GM04504 (cell line): ENCODE results near the gene DHRS7B.
"Not testable (repeated sequence)": the region's sequence is repeated elsewhere in the genome, so short reads cannot be mapped to it uniquely, and the experiment has no call there.

Source experiments
- DNase-seq: peaks from one replicate; pipeline ENCODE4 v3.0.0-alpha.2; 2012; ENCODE audit warnings: low read depth

Gene DHRS7B

DNA sequence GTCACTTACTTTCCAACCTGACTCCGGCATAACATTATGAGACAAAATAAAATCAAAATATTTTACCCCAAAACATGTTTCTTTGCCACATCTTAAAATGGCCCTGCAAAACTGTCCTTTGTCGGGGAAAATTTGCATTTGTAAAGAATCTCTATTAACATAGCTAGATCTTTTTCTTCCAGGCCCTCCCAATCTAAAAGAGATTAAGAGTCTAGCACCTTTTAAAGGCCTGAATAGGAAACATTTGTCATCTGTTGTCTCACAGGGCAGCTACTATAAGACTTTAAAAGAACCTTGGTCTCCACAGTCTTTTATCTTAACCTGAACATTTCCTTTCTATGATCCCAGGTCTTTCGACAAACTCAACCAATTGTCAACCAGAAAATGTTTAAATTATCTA is 18.1 kb upstream of the DHRS7B start:
- no peak for DNase-seq

DNA sequence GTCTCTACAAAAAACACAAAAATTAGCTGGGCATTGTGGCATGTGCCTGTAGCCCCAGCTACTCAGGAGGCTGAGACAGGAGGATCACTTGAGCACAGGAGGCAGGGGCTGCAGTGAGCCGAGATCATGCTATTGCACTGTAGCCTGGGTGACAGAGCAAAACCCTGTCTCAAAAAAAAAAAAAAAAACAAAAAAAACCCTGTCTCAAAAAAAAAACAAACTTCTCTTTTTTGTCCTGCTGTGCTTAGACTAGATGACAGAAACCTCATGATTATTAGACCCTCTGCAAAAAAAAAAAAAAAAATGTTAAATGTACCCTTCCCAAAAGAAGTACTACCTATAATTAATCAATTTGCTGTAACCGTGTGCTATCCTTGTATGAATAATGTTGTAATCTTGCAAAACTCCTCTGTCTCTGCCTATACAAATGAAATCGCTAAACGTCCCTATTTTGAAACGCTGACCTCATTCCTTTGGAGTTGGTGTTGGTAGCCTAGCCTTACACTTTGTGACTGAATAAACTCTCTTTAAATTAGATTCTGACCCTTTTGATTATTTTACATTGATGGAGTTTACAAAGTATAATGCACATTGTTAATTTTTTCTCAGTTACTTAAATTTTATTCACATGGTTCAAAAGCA is 13.6 kb upstream of the DHRS7B start:
- DNase-seq = no peak

DNA sequence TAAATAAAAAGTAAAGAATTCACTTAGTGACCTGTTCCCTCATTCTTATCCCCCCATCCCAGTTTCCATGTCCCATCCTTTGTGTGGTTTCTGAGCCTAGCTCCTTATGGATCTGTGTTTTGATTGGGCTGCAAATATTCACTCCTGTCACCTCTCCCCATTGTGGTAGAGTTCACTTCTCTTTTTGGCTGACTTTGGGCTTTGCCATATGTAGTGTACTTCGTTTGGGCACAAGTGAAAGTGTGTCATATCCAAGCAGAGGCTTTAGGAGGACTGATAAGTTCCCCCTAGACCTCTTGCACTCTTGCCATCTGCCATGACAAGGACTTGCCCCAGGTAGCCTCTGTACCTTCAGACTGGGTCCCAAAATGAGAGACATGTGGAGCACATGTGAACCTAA is 13.0 kb upstream of the DHRS7B start:
- DNase-seq = no peak

DNA sequence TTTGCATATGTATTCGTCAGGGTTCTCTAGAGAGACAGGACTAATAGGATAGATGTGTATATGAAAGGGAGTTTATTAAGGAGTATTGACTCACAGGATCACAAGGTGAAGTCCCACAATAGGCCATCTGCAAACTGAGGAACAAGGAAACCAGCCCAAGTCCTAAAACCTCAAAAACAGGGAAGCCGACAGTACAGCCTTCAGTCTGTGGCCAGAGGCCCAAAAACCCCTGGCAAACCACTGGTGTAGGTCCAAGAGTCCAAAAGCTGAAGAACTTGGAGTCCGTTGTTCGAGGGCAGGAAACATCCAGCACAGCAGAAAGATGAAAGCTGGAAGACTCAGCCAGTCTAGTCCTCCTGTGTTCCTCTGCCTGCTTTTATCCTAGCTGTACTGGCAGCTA is 12.0 kb upstream of the DHRS7B start:
- DNase-seq = not testable (repeated sequence)

DNA sequence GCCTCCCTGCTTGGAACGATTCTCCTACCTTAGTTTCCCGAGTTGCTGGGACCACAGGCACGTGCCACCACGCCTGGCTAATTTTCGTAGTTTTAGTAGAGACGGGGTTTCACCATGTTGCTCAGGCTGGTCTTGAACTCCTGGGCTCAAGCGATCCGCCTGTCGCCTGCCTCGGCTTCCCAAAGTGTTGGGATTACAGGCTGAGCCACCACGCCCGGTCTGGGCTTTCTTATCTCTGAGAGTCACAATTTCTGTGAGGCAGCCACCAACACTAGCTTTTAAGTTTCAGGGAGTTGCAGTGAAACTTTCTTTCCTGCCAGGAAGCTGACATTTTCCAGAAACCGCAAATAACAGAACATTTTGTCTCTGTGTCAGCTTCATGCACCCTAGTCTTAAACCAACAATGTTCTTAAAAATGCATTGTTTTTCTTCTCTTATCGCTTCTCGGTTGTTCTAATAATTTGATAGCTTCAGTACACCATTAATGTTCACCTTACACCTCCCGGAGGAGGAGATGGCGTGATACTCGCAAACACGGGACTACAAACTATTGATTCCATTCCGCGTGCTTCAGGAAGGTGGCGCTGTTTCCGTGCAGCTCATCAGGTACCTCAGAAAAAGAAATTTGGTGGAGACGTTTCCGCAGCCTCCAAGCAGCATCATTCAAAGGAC is 7.4 kb upstream of the DHRS7B start:
- peak; percentile 33 for DNase-seq

DNA sequence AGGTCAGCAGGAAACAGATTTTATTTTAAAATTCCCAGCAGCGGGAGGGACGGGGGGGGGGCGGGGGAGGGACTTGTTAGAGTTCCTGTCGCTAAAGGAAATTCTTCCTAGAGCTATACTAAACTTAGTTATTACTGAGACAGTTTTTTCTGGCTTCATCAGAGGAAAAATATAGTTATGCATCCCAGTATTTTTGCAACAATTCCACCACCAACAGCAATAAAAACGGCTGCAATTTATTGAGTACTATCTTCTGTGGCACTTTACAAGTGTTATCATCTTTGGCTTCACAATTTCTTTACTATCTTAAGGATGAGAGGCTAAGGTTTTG is 6.9 kb upstream of the DHRS7B start:
- DNase-seq = no peak

DNA sequence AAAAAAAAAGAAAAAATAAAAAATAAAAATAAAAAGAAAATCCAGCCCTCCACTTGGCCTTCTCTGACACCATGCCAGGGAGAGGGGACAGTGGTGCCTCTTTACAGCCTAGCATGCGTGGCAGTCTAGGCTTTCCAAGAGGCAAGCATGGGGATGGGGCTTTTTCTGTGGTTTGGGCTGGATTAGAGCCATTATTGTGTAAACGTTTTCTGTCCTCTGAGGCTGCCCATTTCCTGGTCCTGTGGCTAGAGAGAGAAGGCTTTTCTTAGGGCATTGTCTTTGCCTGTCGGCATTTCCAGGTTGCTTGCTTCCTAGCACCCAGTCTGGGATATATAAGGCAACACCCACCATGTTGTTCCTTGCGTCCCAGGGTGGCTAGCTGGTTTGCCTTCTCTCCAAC is 2.7 kb upstream of the DHRS7B start:
- DNase-seq = no peak

DNA sequence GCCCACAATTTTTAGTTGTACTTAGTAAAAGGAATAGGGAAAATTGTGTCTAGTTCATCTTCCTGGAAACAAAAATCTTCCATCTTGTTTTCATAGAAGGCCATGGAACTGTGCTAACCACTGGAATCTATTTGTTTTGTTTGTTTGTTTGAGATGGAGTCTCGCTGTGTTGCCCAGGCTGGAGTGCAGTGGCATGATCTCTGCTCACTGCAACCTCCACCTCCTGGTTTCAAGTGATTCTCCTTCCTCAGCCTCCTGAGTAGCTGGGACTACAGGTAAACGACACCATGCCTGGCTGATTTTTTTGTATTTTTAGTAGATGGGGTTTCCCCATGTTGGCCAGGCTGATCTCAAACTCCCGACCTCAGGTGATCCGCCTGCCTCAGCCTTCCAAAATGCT is 2.2 kb upstream of the DHRS7B start:
- not testable (repeated sequence) for DNase-seq

DNA sequence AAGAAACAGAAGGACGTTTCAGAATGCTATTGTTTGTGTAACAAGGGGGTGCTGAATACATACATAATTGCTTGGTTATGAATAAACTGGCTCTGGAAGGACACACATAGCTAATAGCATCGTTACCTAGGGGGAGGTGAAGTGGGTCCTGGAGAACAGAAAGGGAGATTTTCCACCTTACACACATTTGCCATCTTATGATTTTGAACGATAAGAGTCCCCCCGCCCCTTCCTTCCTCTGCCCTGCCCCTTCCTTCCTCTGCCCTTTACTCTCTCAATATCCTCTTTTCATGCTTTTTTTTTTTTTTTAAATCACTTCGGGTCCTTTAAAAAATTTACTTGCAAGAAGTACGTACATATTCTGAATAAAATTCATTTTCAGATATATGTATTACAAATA is 902 bp upstream of the DHRS7B start:
- no peak for DNase-seq

DNA sequence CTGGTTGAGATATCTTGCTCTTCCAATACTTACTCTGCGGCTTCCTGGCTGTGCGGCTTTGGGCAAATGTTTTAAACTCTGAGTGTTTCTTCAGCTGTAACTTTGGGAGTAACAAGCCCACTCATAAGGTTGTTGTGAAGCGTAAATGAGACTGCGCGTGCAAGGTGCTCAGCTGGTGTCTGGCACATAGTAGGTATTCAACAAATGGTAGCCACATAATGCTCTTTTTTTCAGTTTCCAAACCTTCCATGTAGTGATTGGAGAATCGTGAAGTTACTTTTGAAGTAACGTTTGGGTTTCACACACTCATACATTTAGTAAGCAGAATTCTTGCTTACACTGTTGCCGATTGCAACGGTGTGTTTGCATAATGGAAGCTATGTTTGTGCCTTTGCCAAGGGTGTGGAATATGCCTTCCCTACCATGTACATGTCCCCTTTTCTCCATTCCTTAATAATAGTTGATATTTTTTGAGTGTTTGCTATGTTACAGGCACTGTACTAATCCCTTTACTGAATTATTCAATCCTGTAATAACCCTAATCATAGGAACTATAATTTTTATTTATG is 829 bp downstream of the DHRS7B start:
- no peak for DNase-seq

DNA sequence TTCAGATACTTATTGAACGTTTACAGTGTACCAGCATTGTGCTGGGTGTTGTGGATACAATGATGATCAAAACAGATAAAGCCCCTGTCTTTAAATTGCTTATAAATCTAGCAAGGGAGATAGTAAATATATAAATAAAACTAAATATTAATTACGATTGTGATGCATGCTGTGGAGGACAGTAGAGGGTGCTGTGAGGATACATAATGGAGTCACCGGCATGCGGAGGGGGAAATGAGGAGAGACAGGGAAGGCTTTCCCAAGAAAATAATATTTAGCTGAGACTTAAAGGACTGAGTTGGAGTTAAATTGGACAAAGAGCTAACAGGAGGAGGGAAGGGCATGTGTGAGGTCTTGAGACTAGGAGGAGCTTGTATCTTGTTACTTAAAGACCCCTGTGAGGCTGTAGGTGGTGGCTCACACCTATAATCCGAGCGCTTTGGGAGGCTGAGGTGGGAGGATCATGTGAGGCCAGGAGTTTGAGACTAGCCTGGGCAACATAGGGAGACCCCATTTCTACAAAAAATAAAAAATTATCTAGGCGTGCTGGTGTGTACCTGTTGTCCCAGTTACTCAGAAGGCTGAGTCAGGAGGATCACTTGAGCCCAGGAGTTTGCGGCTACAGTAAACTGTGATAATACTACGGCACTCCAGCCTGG is 2.4 kb downstream of the DHRS7B start:
- peak; percentile 50 for DNase-seq

DNA sequence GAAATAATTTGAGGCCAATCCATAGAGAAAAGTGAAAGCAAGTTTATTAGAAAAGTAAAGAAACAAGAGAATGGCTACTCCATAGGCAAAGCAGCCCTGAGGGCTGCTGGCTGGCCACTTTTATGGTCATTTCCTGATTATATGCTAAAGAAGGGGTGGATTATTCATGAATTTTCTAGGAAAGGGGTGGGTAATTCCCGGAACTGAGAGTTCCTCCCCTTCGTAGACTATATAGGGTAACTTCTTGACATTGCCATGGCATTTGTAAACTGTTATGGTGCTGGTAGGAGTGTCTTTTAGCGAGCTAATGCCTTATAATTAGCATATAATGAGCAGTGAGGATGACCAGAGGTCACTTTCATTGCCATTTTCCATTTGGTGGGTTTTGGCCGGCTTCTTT is 4.4 kb downstream of the DHRS7B start:
- no peak for DNase-seq

DNA sequence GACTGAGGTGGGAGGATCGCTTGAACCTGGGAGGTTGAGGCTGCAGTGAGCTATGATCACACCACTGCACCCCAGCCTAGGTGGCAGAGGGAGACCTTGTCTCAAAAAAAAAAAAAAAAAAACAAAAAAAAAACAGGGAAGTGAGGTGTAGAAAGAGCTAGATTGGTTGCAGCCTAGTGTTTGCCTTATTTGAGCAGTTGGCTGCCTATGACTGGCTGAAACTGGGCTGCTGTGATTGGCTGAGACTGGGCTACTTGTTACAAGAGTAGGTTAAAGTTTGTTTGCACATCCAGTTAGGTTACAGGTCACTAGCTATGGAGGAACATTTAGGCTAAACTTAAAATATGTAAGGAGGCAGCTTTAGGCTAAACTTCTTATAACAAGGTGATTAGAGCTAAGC is 5.7 kb downstream of the DHRS7B start:
- no peak for DNase-seq

DNA sequence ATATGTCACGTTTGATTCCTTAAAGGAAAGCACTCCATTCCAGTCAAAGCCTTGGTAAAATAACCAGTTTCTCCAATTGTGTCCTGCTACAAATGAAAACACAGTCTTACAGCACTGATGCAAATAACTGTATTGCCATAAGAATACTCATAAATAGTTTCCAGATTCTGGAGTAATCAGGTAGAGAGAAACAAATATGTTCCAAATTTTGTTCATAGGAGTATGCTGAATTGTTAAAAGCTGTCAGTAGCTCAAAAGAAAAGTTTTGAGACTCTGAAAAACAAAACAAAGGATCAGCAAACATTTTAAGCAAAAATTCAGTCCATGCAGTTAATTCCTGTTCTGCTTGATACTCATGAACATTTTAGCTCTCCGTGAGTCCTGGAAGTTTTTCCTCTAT is 7.8 kb downstream of the DHRS7B start:
- DNase-seq = no peak

DNA sequence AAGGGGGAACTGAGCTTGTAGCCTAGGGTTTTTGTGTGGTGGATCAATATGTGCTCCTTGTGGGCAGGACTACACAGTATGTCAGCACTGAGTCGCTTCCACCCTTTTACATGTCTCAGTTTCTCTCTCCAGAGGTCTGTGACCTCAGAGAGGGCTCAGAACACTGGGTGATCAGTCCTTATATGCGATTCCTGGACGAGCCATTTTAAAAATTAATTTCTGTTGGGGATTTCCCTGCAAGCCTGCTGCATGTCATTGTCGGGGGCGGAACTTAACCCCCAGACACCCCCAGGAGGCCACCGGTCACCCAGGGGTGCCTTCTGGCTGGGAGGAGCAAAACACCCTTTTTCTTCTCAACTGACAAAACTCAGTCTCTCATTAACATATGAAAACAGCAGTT is 14.1 kb downstream of the DHRS7B start:
- DNase-seq = no peak

DNA sequence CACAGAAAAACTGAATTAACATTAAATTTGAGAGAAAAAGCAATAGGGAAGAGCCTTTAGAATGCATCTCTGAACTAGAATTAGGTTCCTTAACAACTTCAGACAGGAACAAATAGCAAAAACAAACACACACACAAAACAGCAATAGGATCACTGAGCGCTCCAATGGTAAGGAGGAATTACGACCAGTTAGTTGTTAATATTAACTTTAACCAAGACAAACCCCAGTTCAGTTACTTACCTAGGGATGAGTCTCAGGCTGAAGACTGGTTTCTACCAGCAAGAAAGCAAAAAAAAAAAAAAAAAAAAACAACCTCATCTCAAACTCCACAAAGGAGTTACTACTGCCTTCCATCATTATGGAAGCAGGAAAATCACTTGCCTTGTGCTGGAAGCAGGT is 14.6 kb downstream of the DHRS7B start:
- no peak for DNase-seq

DNA sequence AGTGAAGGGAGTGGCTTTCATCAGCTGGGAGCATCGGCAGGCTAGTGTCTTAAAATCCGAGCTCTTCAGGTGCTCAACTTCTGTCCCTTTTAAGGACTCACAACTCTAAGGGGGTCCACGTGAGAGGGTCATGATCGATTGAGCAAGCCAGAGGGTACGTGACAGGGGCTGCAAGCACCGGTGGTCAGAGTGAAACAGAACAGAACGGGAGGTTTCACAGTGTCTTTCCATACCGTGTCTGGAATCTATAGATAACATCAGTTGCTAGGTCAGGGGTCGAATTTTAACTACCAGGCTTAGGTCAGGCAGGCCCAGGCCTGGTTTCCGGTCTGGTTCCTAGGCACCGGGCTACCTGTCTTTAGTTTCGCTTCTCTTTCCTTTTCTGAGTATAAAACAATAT is 15.3 kb downstream of the DHRS7B start:
- not testable (repeated sequence) for DNase-seq

DNA sequence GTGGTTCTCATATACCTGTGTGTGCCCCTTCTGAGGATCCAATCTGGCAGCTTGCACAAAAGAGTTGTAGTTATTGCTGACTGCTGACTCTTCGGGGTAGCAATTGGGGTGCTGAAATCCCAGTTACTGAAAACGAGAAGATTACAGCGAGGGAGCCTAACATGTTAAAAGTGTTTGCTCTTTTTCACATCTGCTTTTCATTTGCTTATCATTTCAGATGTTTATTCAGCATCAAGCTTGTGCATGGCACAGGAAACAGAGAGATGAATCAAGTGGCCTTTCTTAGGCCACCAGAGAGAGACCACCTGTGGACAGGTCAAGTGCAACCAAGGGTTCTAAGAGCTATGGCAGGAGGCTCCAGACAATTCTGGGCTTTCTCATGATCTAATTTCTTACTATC is 16.9 kb downstream of the DHRS7B start:
- DNase-seq = no peak

DNA sequence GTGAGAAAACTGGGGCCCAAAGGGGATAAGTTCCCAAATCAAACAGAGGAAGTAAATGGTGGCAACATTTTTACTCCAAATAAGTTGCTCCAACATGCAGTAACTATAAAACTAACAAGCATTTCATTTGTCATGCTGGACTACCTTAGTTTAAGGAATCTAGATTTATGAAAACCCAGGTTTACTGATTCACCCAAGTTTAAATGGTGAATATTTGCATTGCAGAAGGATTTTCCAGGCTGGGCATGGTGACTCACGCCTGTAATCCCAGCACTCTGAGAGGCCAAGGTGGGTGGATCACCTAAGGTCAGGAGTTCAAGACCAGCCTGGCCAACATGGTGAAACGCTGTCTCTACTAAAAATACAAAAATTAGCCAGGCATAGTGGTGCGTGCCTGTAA is 17.5 kb downstream of the DHRS7B start:
- not testable (repeated sequence) for DNase-seq

DNA sequence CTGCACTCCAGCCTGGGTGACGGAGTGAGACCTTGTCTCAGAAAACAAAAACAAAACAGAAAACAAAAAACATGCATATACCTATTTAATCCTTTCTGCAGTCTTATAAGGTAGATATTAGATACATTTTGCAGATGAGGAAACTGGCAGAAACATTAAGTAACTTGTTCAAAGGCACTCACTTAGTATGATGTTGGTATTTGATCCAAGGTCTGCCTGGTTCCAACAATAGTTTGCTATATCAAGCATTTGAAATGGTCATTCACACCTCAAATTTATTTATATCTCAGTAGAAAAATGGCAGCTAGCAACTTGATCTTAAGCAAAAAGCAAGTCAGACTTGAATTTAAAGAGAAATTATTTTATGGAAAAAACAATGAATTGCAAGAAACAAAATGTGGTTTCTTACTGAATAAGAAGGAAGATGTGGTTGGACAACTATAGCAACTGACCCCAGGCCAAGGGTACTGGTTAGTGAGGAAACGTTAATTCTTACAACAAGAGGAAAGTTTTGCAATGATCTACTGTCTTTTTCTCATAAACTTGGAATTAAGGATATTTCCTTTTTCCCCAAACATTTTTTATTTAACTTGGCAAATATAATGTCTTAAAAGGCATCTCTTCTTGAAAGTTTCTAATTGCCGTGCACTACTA is 19.7 kb downstream of the DHRS7B start:
- no peak for DNase-seq

DNA sequence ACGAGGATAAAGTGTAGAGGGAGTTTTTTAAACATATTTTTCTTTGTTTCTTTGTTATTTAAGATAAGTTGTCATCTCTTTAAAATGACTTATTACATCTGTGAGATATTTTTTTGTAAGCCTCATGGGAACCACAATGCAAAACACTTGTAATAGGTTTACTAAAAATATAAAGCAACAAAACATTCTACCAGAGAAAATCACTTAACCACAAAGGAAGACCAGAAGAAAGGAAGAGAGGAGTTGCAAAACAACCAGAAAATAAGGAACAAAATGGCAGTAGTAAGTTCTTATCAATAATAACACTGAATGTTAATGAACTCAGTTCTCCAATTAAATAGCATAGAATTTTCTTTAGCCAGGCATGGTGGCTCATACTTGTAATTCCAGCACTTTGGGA is 22.9 kb downstream of the DHRS7B start:
- no peak for DNase-seq

DNA sequence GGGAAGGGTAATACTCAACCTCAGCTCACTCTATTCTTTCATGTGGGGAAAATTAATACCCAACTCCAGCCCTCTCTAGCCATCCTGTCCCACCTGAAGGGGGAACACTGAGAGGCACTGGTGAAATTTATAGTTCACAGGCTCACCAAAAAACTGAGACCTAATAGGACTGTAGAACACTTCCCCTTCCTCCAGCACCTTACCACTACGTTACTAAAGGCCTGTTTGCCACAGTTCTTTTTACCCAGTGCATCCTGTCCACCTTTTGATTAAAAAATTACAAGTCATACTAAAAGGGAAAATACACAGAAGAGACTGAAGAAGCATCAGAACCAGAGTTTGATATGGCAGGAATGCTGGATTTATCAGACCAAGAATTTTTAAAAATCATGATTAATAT is 26.0 kb downstream of the DHRS7B start:
- DNase-seq = no peak
